Measurements from ENCODE around the gene PRKCQ.
"Not testable (repeated sequence)": the region's sequence is repeated elsewhere in the genome, so short reads cannot be mapped to it uniquely, and the experiment has no call there.

Gene PRKCQ

GRCh38 chr10:6593241-6593671 lies 13.2 kb upstream of the PRKCQ start:
- DNase-seq: no peak

- DNase-seq: no peak
Observed at GRCh38 chr10:6592080-6592479, 12.0 kb upstream of the PRKCQ start.

- no peak for DNase-seq
Observed at GRCh38 chr10:6591668-6592067, 11.6 kb upstream of the PRKCQ start.

GRCh38 chr10:6590100-6590499 lies 10.0 kb upstream of the PRKCQ start:
- no peak for DNase-seq

GRCh38 chr10:6589287-6590094 lies 9.4 kb upstream of the PRKCQ start:
- DNase-seq: no peak

GRCh38 chr10:6588845-6589244 lies 8.8 kb upstream of the PRKCQ start:
- DNase-seq: no peak

- DNase-seq: no peak
Observed at GRCh38 chr10:6588082-6588481, 8.0 kb upstream of the PRKCQ start.

- no peak for DNase-seq
Observed at GRCh38 chr10:6586501-6586900, 6.4 kb upstream of the PRKCQ start.

GRCh38 chr10:6583447-6583846 lies 3.4 kb upstream of the PRKCQ start:
- DNase-seq: no peak

- not testable (repeated sequence) for DNase-seq
Observed at GRCh38 chr10:6582913-6583312, 2.8 kb upstream of the PRKCQ start.

- no peak for DNase-seq
Observed at GRCh38 chr10:6582298-6582697, 2.2 kb upstream of the PRKCQ start.

- no peak for DNase-seq
Observed at GRCh38 chr10:6581778-6582228, 1.7 kb upstream of the PRKCQ start.

- not testable (repeated sequence) for DNase-seq
Observed at GRCh38 chr10:6581223-6581622, 1.1 kb upstream of the PRKCQ start.

- no peak for DNase-seq
Observed at GRCh38 chr10:6580279-6581029, 378 bp upstream of the PRKCQ start.

GRCh38 chr10:6579183-6579903 lies 733 bp downstream of the PRKCQ start:
- DNase-seq: no peak

GRCh38 chr10:6578795-6579182 lies 1.3 kb downstream of the PRKCQ start:
- DNase-seq: no peak

GRCh38 chr10:6578251-6578771 lies 1.8 kb downstream of the PRKCQ start:
- DNase-seq: no peak

- DNase-seq: no peak
Observed at GRCh38 chr10:6576326-6576725, 3.8 kb downstream of the PRKCQ start.

GRCh38 chr10:6574664-6575176 lies 5.4 kb downstream of the PRKCQ start:
- DNase-seq: no peak

- no peak for DNase-seq
Observed at GRCh38 chr10:6570893-6571292, 9.2 kb downstream of the PRKCQ start.

GRCh38 chr10:6569259-6569658 lies 10.8 kb downstream of the PRKCQ start:
- DNase-seq: no peak

GRCh38 chr10:6567884-6568283 lies 12.2 kb downstream of the PRKCQ start:
- no peak for DNase-seq

- DNase-seq: no peak
Observed at GRCh38 chr10:6567203-6567703, 12.8 kb downstream of the PRKCQ start.
